Caki2 (cell line): ENCODE measurements around the gene CLEC5A. TPM values are rescaled to one million over a fixed set of nuclear protein-coding genes. Genes with fewer than 3 reads are reported as not detected.

ENCODE experiments used
- DNase-seq: peaks from one replicate; pipeline ENCODE4 v3.0.0-alpha.2; 2015; ENCODE audit warnings: low read depth
- in situ Hi-C: cut with HindIII; loops from 2 replicates; pipeline ENCODE4 v1.10.0; 2016; ENCODE audit warnings: low sequenced_read_pairs, low pct_unique_long_range_greater_than_20kb, mixed read lengths
- total RNA-seq: library from RNA; depleted of rRNA; stranded (reverse); fragments of >200 nt; shearing (Covaris generic); gene quantifications from 2 replicates; pipeline ENCODE4 v1.2.3, GENCODE V29; 2014; ENCODE audit warnings: low replicate concordance; rRNA removed

Gene CLEC5A
- total RNA-seq, 1 experiment from 2014 or later, result not detected

DNA sequence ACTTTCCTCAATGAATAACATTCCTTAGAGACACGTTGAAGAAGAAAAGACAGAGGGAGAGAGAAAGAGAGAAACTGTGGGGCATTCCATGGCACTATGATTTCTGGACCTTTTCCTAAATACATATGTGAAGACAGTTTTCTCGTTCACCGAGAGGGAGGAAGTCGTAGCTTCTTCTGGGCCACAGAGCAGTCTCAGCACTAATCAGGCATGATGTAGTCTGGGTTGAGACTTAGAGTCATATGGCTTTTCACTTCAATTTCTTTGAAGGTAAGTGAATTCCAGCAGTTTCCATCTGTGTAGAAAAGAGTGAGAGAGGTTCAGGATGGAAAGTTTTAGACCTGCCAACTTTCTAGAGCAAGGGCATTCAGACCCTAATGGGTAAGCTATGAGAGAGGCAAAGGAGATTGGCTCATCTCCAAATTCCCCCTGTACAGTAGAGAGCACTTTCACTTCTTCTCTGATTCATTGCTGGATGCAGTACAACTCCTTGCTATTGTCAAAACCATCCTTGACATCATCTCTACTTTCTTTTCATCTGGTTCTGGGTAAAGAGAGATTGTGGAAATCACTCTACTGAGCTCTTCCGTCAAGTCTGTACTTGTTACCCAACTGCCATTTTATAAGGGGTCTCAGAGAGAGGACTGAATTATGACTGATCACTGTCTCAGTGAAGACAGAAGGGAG, 62.1 kb downstream of the CLEC5A start:
- in situ Hi-C loops, result no loop called here
- no peak for DNase-seq

DNA sequence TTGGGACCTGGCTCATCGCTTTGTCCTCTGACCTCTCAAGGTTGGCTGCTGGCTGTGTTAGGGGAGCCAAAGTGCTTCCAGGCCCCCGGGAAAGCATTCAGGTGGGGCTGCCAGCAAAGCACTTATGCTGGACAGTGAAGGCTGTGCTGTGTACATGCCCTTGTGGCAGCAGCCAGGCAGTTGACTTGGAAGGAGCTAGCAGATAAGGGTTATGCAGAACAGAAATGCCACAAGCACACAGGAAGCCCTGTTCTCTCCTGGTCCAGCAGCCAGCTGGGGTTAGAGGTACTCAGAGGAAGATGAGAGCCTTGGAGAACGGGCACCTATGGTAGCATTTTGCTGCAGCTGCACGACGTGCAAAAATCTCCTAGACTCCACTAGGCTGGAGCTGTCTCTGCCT, 65.8 kb downstream of the CLEC5A start:
- in situ Hi-C loops, result no loop called here
- no peak for DNase-seq

DNA sequence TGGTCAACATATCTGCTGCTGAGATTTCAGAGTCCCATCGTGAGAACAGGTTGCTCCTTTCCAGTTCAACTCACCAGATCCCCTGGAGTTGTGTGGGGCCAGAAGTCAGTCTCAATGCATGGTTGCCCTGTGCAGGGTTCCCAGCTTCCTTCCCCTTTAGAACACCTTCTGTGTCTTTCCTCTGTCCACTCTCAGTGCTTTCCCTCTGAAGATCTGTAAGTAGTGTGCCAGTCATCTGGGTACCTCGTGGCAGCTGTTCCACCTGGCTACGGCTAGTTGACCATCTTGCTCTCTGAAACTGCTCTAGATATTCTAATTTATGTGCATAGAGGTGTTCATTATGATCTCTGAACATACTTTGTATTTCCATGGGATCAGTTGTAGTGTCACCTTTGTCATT, 69.4 kb downstream of the CLEC5A start:
- no peak for DNase-seq
- in situ Hi-C loops, result no loop called here

Other genes starting within 250 kb of the CLEC5A start
- gene DENND11, start 244.8 kb downstream of the CLEC5A start, total RNA-seq, result 1.6 and 1.7 TPM in 2 replicates
- gene WEE2, start 238.6 kb downstream of the CLEC5A start, total RNA-seq, result not detected in 2 replicates
- 197 and 231 TPM in 2 replicates for gene SSBP1, start 208.6 kb downstream of the CLEC5A start, total RNA-seq
- not detected in 2 replicates for gene TAS2R3, start 182.9 kb downstream of the CLEC5A start, total RNA-seq
- not detected in 2 replicates for gene TAS2R4, start 170.3 kb downstream of the CLEC5A start, total RNA-seq
- 0.17 TPM in 1 of 2 replicates, not detected in the other for gene TAS2R5, start 156.8 kb downstream of the CLEC5A start, total RNA-seq
- not detected in 2 replicates for gene PRSS37, start 105.5 kb downstream of the CLEC5A start, total RNA-seq
- gene OR9A4, start 30.6 kb downstream of the CLEC5A start, total RNA-seq, result not detected in 2 replicates
- gene TAS2R38, start 26.8 kb upstream of the CLEC5A start, total RNA-seq, result not detected in 2 replicates
- gene MGAM, start 48.9 kb upstream of the CLEC5A start, total RNA-seq, result not detected in 2 replicates
- not detected in 2 replicates for gene MGAM2, start 164.7 kb upstream of the CLEC5A start, total RNA-seq